Astrocyte (in vitro differentiated cells and primary cell): ENCODE measurements around the gene FAM8A1.

ENCODE experiments used
- CTCF ChIP-seq: IDR thresholded peaks from 2 replicates; pipeline ENCODE4 v1.5.1; 2011; ENCODE audit warnings: low read depth, mild to moderate bottlenecking, inconsistent platforms, low read length, moderate library complexity; ENCODE audit not compliant: insufficient read depth
- EZH2 ChIP-seq: IDR thresholded peaks from 2 replicates; pipeline ENCODE4 v1.6.1; 2012; ENCODE audit warnings: mild to moderate bottlenecking, low read length, inconsistent platforms; ENCODE audit not compliant: insufficient read depth

GRCh38 chr6:17596085-17596484, 4.0 kb upstream of the FAM8A1 start:
- TF ChIP-seq EZH2 (no peak), CTCF (no peak)
